PFSK-1 (cell line): ENCODE data around the gene GASK1A.

Experiments used
- FOXP2 ChIP-seq: optimal IDR thresholded peaks from 2 replicates; pipeline ENCODE3; 2011; ENCODE audit warnings: borderline replicate concordance, control low read depth, inconsistent platforms; ENCODE audit not compliant: insufficient read depth; ENCODE audit errors: extremely low read length, extremely low read depth
- POLR2AphosphoS5 ChIP-seq: IDR thresholded peaks from 2 replicates; pipeline ENCODE4 v1.6.1; 2012; ENCODE audit warnings: low read depth, mild to moderate bottlenecking, control low read depth, low read length, moderate library complexity
- REST ChIP-seq, 2 experiments: IDR thresholded peaks; 2 replicates each; pipeline versions ENCODE4 v1.6.1 to v1.8.0; 2011 to 2012; ENCODE audit warnings: low read depth in 2 of 2, low read length in 2 of 2, control low read depth in 1 of 2, inconsistent platforms in 1 of 2, mild to moderate bottlenecking in 1 of 2, moderate library complexity in 1 of 2; ENCODE audit not compliant: insufficient read depth in 1 of 2
- SIN3A ChIP-seq: IDR thresholded peaks from 2 replicates; pipeline ENCODE4 v1.6.1; 2012; ENCODE audit warnings: mild to moderate bottlenecking, low read length, moderate library complexity, borderline replicate concordance; ENCODE audit not compliant: insufficient read depth
- TAF1 ChIP-seq: IDR thresholded peaks from 2 replicates; pipeline ENCODE4 v1.6.1; 2012; ENCODE audit warnings: low read length, control low read depth, borderline replicate concordance; ENCODE audit not compliant: insufficient read depth

GASK1A gene

DNA sequence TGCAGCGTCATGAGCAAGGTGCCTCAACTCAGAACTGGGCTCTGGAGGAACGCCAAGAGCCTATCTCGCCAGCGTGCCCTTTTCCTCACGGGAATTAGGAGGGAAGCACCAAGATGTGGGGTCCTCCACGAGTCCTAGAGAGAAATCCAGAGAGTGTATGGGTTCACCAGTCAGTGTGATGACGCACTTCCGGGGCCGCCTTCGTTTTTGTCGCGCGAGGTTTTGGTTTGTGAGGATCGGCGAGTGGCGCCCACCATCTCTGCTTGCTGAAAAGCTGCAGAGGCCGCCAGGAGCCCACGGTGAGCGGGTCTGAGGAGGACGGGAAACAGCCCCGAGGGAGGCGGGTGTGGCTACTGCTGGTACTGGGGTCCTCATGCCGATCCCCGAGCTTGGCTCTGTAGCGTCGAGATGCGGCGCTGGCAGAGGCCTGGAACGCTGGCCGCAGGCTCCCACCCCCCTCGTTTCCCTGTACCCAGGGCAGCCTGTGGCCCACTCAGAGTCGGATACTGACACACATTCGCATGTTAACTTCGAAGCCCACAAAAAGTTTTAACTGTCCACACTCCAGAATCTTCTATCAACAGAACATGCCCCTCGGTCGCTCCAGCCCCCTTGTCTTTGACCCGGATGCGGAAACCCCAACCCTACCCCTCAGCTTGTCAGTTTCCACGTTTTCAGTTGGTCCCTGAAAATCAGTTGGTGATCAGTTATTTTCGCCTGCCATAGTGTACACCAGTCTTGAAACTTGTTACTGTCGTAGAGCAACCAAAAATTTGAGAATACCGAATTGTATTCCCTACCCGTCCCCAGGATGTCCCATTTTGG lies 42.7 kb upstream of the GASK1A start:
- no peak for TF ChIP-seq SIN3A

DNA sequence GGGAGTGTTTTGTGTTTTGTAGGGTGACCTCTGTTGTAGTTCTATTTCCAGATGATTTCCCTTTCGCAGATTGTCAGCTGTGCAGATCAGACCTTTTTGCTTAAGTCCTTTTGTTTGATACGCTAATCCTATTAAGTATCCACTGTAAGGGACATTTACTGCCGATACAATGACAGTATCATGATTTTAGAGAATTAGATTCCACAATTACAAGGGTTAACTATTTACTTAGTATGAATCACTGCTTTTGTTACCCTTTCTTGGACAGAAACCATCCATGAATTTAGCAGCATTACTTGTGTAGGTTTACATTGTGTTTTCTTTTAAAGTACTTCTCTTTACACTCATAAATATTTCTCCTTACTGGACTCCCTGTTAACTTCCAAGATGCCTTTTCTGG lies 41.8 kb upstream of the GASK1A start:
- TF ChIP-seq REST (IDR thresholded peaks at IDR 0.05; ENCODE audit: insufficient read depth in 1 of 2, low read depth in 2 of 2, low read length in 2 of 2), result no peak
- no peak for TF ChIP-seq TAF1
- TF ChIP-seq FOXP2, result no peak
- no peak for TF ChIP-seq POLR2AphosphoS5
- TF ChIP-seq SIN3A, result no peak

DNA sequence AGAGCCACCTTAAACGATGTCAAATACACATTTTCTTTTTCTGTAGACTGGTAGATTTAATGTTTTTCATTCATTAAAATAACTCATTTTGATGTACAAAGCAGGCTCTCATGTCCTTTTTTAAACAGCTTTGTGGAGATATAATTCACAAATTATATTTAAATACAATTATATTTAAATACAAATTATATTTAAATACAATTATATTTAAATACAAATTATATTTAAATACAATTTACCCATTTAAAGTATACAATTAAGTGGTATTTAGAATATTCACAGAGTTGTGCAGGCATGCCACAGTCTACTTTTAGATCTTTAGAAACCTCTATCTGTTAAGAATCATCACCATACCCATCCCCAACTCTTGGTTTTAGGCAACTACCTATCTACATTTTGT lies 36.4 kb upstream of the GASK1A start:
- no peak for TF ChIP-seq SIN3A
- no peak for TF ChIP-seq REST (IDR thresholded peaks at IDR 0.05; ENCODE audit: insufficient read depth in 1 of 2, low read depth in 2 of 2, low read length in 2 of 2)
- TF ChIP-seq TAF1, result no peak
- TF ChIP-seq FOXP2, result no peak
- no peak for TF ChIP-seq POLR2AphosphoS5

DNA sequence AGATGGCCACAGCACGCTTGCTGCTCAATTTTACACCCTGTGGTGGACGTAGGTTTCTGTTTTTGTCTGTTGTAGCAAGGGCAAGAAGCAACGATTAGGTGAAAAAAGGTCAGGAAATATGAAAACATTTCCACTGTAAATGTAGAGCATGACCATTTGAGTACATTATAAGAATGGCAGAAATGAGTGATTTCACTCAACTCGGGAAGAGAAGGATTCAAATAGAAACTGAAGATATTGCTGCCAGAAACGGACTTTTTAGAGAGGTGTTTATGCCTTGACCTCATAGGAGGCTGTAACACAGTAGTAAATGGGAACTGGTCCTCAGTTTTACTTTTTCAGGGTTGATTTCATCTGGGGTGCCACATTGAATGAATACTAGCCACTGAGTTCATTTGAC lies 33.1 kb upstream of the GASK1A start:
- no peak for TF ChIP-seq POLR2AphosphoS5
- TF ChIP-seq FOXP2, result no peak
- no peak for TF ChIP-seq REST (IDR thresholded peaks at IDR 0.05; ENCODE audit: insufficient read depth in 1 of 2, low read depth in 2 of 2, low read length in 2 of 2)
- TF ChIP-seq TAF1, result no peak
- TF ChIP-seq SIN3A, result no peak

- TF ChIP-seq REST (IDR thresholded peaks at IDR 0.05; ENCODE audit: insufficient read depth in 1 of 2, low read depth in 2 of 2, low read length in 2 of 2), result no peak
- TF ChIP-seq FOXP2, result no peak
- TF ChIP-seq SIN3A, result no peak
- TF ChIP-seq POLR2AphosphoS5, result no peak
- no peak for TF ChIP-seq TAF1
Measured at GRCh38 chr3:42957573-42957972, 21.5 kb upstream of the GASK1A start.
